Skin epidermis (tissue), 12 donors: ENCODE results near the gene FHIP2A.
"Not testable (repeated sequence)": the region's sequence is repeated elsewhere in the genome, so short reads cannot be mapped to it uniquely, and the experiment has no call there.

Experiments used
- H3K27ac ChIP-seq, 21 experiments: fragments of 200-600 bp; sonication (generic) in 11 of 21; one replicate each; pipeline ENCODE4 v1.5.0; 2020; ENCODE audit warnings: mild to moderate bottlenecking in 3 of 21, inconsistent platforms in 2 of 21, moderate library complexity in 2 of 21
- H3K4me3 ChIP-seq, 7 experiments: fragments of 200-600 bp; sonication (generic) in 2 of 7; one replicate each; pipeline ENCODE4 v1.5.0; 2020; ENCODE audit warnings: inconsistent platforms in 2 of 7, mild to moderate bottlenecking in 2 of 7, moderate library complexity in 1 of 7

The FHIP2A gene

DNA sequence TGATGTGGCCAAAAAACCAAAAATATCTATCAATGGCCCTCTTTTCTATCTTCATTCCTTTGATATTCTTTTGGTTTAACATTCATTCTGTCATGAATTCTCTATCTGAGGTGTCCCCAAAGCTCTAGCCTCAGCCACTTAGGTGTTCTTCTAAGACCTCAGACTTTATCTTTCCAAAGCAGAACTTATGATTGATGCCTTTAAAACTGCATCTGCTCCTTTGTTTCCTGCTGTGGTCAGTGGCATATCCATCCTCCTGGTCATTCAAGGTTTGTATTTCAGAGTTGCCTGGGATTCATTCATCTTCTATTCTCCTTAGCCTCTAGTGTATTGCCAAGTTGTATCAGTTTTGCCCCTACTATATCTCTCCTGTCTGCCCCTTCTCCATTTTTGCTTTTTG is 30.6 kb downstream of the FHIP2A start:
- H3K27ac ChIP-seq = no peak overlapping the region
- H3K4me3 ChIP-seq = no peak overlapping the region

DNA sequence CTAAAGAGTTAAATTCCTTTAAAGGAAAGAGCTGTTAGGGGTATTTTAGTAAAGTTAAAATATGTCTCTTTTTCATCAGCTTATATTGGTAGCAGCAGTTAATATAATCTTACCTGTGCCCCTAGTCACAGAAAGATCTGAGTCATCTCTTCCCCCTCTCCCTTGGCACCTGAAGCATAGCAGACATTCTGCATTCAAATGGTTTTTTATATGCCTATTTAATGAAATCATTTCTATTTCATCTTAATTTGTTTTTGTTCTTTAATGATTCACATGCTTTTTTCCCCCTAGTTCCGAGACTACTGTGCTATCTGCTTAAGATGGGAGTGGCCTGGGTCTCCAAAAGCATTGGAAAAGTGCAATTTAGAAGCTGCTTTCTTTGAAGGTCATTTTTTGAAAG is 33.3 kb downstream of the FHIP2A start:
- no peak overlapping the region for H3K27ac ChIP-seq
- H3K4me3 ChIP-seq = no peak overlapping the region

DNA sequence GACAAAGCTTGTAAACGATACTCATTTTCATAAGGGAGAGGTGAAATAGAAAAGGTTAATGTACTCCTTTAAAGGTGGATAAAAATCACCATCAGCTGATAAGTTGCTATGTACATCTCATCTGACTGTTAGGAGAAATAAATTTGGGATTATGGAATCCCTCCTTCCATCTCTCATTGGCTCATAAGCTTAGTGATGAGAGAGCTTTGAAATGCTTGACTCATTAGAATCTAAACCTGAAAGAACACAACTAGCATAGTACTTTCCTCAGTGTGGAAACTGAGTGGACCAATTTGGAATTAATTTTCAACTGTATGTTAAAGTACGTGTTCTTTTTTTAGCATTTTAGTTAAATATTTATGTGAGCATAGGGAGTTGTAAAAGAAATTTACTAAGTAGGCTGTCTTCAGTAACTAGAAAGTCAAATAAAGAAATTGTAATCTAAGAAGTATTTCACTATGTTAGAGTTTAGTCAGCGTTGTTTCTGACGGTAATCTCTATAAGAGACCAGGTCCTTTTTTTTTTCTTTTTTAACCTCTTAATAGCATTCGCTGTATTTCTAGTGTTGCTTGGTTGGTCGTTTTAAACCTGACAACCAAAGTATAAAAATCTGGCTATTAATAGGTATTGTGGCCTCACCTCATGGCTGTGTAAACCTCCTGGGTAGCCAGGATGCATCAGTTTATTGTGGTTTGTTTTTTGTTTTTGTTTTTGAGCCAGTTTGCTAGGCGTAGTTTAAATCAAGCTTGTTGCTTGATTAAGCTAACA is 34.4 kb downstream of the FHIP2A start:
- H3K4me3 ChIP-seq = no peak overlapping the region
- H3K27ac ChIP-seq = no peak overlapping the region

DNA sequence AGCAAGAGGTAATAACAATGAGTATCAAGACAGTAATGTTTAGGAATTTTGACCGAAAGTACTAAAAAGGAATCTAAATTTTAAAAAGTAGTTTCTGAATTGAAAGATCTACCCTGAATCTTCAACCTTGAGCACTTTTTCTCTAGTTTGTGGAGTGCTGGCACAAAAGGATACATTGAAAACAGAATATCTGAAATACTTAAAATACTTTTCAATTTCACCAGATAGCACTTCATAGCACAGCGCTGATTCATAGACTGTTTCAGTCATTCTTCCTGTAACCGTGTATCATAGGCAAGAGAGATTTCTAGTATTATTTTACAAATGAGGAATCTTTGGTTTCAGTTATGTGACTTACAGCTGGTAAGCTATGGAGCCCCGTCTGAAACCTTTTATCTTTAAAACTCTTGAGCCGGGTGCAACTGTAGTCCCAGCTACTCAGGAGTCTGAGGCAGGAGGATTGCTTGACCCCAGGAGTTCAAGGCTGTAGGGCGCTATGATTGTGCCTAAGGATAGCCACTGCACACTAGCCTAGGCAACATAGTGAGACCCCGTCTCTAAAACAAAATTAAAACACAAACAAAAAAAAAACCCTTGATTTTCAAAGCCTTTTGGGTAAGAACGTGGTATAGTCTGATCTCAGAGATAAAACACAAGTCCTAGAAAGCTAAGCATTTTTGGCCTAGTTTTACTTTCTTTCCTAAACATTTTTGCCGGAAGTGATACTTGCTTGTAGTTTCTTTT is 35.1 kb downstream of the FHIP2A start:
- peak overlapping the region in 1 of 21 experiments; percentile 26 for H3K27ac ChIP-seq
- no peak overlapping the region for H3K4me3 ChIP-seq

DNA sequence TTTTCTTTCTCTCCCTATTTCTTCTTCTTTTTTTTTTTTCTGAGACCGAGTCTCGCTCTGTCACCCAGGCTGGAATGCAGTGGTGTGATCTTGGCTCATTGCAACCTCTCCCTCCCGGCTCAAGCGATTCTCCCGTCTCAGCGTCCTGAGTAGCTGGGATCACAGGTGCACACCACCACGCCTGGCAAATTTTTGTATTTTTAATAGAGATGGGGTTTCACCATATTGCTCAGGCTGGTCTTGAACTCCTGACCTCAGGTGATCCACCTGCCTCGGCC is 35.6 kb downstream of the FHIP2A start:
- not testable (repeated sequence) for H3K27ac ChIP-seq, H3K4me3 ChIP-seq

DNA sequence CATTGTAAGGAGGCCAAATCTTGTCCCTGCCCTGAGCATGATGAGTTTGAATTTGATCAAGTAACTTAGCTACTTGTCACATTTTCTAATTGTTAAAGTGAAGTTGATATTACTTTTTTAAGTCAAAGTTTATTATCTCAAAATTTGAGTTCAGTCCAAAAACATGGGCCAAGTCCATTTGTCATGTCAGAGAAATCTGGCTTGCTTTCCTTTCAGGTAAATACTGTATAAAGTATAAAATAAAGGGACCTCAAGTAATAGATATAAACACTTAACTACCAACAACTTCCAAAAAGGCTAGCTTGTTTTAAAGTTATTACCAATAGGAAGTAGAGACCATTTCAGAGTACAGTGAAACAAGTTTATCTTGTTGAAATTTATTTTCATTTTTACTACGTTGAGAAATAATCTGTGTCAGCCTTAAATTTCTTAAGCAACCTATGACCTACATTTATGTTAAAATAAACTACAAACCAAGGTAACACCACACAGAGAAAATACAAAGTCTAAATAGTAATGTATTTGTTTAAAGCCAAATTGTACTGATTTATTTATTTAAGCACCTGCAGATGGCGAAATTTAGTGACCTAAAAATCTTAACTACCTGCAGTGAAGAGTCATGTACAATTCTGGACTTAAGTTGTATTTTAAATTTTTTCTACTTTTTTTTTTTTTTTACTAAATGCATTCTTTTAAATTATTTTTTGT is 36.5 kb downstream of the FHIP2A start:
- H3K27ac ChIP-seq = no peak overlapping the region
- no peak overlapping the region for H3K4me3 ChIP-seq

DNA sequence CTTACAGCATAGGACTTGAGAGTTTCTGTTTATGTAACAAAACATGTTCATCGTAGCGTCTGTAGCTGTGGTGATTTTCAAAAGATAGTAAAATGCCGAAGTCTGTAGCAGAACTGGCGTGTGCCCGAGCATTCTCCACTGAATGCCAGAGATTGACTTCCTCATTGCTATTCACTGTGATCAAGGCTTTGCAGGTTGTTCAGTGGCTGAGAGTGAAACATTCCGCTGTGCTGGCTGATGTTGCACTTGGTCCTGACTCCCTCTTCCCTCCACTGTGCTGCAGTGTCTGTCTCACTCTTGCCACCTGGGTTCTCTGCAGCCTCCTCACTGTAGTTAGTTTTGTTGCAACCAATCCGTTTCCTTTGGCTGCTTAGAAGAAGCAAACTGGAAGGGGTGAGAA is 37.6 kb downstream of the FHIP2A start:
- no peak overlapping the region for H3K27ac ChIP-seq
- no peak overlapping the region for H3K4me3 ChIP-seq

DNA sequence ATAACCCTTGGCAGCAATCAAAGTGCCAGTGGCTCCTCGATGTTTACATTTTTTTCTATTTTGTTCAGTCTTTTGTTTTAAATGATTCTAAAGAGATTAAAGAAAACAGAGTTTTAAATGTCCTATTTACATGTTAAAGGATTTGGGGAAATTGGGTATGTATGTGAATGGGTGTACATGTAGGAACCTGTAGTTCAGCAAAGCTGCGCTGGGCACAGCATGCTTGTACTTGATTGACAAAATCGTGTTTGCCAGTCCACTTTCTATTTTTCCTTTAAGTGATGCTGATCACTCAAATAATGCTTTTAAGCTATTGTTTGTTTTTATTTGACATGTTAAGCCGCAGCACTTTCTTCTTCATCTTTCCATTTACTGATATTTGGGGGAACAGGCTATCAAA is 40.9 kb downstream of the FHIP2A start:
- Histone ChIP-seq H3K27ac (no peak overlapping the region), H3K4me3 (no peak overlapping the region)

DNA sequence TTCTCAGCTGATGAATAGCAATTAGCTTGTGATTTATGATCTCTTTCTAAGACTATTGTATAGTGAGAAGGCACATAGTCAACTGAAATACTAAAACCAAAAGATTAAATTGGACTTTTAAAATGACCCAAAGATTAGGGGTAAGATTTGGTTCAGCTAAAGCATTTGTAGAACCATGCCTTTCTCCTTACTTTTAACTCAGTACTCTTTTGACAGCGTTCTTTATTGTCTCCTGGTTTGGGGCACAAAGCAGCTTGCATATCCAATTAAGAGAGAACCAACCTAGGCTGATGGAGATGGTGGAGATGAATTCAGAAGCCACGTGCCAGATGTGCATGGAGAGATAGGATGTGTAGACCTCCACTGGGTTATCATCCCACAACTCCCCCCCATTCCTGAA is 45.8 kb downstream of the FHIP2A start:
- no peak overlapping the region for H3K4me3 ChIP-seq
- no peak overlapping the region for H3K27ac ChIP-seq

DNA sequence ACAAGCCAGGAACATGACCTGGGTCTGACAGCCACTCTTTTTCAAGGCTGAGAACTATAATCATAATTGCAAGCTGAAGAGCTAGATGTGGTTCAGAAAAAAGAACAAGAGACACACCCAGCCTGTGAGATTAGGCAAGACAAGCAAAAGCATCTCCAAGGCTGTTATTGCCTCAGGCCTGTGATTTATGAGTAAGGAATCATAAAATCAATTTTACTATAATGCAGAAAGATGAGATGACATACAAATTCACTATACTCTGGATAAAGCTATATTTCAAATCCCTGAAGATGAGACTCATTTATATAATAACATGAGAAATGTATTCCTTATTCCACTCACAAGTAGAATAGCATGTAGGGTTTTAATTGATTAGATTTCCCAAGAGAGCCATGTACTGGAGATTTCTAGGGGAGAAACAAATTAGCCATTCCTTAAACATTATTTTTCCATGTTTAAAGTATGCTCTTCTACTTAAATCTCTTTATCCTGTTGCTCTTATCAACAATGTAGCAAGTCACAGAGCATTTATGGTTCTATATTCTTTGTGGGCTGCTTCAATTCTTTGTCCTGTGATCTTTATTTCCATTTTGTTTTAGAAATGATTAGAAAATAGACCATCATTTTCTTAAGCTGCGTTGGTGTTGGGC is 47.4 kb downstream of the FHIP2A start:
- H3K4me3 ChIP-seq = no peak overlapping the region
- H3K27ac ChIP-seq = peak overlapping the region in 1 of 21 experiments; percentile 13

DNA sequence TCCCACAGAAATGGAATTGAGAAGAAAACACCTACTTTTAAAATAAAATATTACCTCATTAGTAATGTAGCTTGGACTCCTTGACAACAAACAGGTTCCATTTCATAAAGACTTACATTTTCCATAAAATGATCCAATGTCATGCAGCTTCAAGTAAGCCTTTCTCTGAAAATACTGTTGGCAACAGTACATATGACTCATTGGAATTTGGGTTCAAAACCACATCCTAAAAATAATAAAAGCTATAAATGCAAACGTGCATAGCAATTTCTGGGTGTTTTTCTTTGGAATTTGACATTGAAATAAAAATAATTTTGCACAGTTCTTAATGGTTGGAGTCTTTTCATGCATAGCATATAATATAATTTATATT is 47.9 kb downstream of the FHIP2A start:
- Histone ChIP-seq H3K4me3 (no peak overlapping the region), H3K27ac (no peak overlapping the region)

DNA sequence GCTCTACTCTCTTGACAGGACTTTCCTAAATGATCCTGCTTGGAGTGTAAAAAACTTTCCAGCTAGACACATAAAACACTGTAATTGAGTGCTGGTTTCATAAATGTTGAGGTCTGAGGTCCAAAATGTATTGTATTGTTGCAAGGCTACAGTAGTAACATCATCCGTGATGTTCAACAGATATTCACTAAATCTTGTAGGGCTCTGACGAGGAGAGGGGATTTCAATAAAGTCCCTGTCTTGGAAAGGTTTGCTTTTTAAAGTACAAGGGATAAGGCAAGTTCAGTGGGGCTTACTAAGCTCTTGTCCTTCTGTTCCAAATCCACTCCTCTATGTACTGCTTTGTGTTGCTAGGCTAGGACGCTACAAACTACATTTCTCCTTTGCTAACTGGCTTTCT is 48.9 kb downstream of the FHIP2A start:
- Histone ChIP-seq H3K27ac (no peak overlapping the region), H3K4me3 (no peak overlapping the region)

DNA sequence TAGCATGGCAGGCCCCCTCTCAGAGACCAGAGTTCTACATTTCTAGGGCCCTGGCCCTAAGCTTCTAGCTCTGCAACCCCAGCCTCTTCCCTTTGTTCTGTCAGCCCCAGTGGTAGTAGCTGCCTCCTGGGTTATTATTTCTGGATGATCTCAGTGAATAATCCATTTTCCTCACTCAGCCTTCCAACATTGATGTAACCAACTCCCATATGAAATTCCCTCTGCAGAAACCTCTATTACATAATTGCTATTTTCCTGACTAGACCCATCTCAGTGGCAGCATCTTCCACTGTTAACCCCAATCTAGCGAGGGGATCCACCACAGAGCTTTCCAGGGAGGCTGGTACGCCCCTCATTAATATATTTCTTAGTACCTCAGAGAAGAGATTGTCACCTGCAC is 49.8 kb downstream of the FHIP2A start:
- Histone ChIP-seq H3K4me3 (no peak overlapping the region), H3K27ac (no peak overlapping the region)
